Adrenal gland (tissue), 12 donors: ENCODE data around the gene COMMD4. TPM values are rescaled to one million over a fixed set of nuclear protein-coding genes. Genes with fewer than 3 reads are reported as not detected.
A peak's percentile ranks its signal among the peaks of the same experiment; 100 is the strongest.
"Not testable (repeated sequence)": the region's sequence is repeated elsewhere in the genome, so short reads cannot be mapped to it uniquely, and the experiment has no call there.

Experiments used
- DNase-seq, 7 donors: peaks; one replicate each; pipeline ENCODE4 v3.0.0-alpha.2; 2019 to 2020
- H3K27ac ChIP-seq, 5 donors: fragments of 200-600 bp; sonication (generic) in 4 of 5; 1 replicate in 3 of 5; 2 replicates in 2 of 5; pipeline versions ENCODE4 v1.5.1 to v1.8.0; 2016 to 2020; ENCODE audit warnings: mild to moderate bottlenecking in 1 of 5
- H3K27me3 ChIP-seq: fragments of 200-600 bp; 2 replicates; pipeline ENCODE4 v1.8.0; 2021
- H3K36me3 ChIP-seq, 2 donors: fragments of 200-600 bp; replicated peaks in 1 of 2; 1 replicate in 1 of 2; 2 replicates in 1 of 2; pipeline versions ENCODE4 v1.5.1 to v1.8.0; 2018 to 2022
- H3K4me1 ChIP-seq, 2 donors: fragments of 200-600 bp; replicated peaks in 1 of 2; 1 replicate in 1 of 2; 2 replicates in 1 of 2; pipeline versions ENCODE4 v1.5.1 to v1.8.0; 2018 to 2021
- H3K4me3 ChIP-seq, 4 donors: fragments of 200-600 bp; sonication (generic) in 3 of 4; one replicate each; pipeline ENCODE4 v1.5.1; 2016 to 2018
- H3K9me3 ChIP-seq, 3 donors: fragments of 200-600 bp; sonication (generic) in 1 of 3; replicated peaks in 1 of 3; 1 replicate in 2 of 3; 2 replicates in 1 of 3; pipeline versions ENCODE4 v1.5.1 to v1.8.0; 2016 to 2021
- POLR2A ChIP-seq, 2 donors: fragments of 450-650 bp; IDR thresholded peaks; one replicate each; pipeline ENCODE4 v1.6.1; 2017; ENCODE audit warnings: antibody characterized with exemption in 2 of 2, mild to moderate bottlenecking in 2 of 2, moderate library complexity in 1 of 2
- WGBS, 4 donors: extraction: QIAGEN DNeasy Blood & Tissue Kit in 2 of 4; methylation state at CpG; one replicate each; pipeline versions ENCODE4 v1.1.5 to v1.1.7; 2013 to 2017; 5-methylcytosine and 5-hydroxymethylcytosine counted together
- intact Hi-C, 2 donors: fragments of 100-400 bp; cut with DNase I; formaldehyde crosslinking; loops; one replicate each; pipeline versions ENCODE4 v1.14.1 to v1.15.0; 2022 to 2023
- polyA plus RNA-seq, 3 donors: library from polyadenylated mRNA; stranded (reverse); fragments of 200-250 nt in 2 of 3; fragments of 350-450 nt in 1 of 3; fragmentation: Illumina TruSeq in 1 of 3; extraction: RNeasy Lipid Tissue Mini Kit (QIAGEN cat#74804) in 1 of 3; gene quantifications; one replicate each; pipeline ENCODE4 v1.2.3, GENCODE V29; 2013 to 2014
- total RNA-seq, 9 donors: library from RNA; depleted of rRNA in 4 of 9; stranded (reverse); fragments of >200 nt in 4 of 9; fragments of 120-200 nt in 1 of 9; fragmentation: NEBNext Ultra II Directional in 1 of 9; extraction: Animal tissue kit (Norgen Biotek cat#: 25700) in 1 of 9; gene quantifications; one replicate each; pipeline versions ENCODE4 v1.1.0 to v1.2.4, GENCODE V29; 2013 to 2023
- TF ChIP-seq, protein P1 (sequence below), 6 experiments: fragments of 450-650 bp in 4 of 6; fragments of 200-600 bp in 2 of 6; sonication (generic) in 1 of 6; IDR thresholded peaks; 1 replicate in 5 of 6; 2 replicates in 1 of 6; pipeline versions ENCODE4 v1.5.1 to v1.8.0; 2016 to 2021; ENCODE audit warnings: antibody characterized with exemption in 6 of 6, mild to moderate bottlenecking in 2 of 6, moderate library complexity in 1 of 6
- donor health status: healthy with polysubstance abuse.
- donor health status: Bipolar disorder and iron deficiency.
- donor health status: DM: yes; HTN: yes; CAD: no.
- donor health status: DM: no; HTN: no; CAD: no.
- donor health status: DM: no; HTN: no; CAD: no.
- donor health status: DM: yes; HTN: yes; CAD: no.

COMMD4 gene
- total and polyA plus RNA-seq, 12 donors: 35.9 to 254 (median 126) TPM

DNA sequence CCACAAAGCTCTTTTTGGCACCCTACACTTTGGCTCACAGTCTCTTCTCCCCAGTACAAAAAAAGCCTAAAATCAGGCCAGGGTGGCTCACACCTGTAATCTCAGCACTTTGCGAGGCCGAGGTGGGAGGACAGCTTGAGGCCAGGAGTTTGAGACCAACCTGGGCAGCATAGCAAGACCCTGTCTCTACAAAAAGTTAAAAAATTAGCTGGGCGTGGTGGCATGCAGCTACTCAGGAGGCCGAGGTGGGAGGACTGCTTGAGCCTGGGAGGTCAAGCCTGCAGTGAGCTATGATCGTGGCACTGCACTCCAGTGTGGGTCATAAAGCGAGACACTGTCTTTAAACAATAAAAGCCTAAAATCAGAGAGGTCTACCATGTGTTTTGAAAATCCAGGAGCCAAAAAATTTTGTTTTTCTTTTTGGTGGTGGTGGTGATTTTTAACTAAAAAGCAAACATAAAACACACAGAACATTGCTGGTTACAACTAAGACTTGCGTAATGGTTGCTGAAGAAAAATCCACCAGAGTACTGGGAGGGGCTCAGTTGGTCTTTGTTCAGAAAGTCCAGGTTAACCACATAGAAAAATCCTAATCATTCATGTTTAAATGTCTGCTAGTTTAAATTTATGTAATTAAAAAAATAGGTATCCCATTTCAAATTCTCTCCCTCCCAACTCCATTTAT is 34.2 kb downstream of the COMMD4 start:
- H3K27me3 ChIP-seq: no peaks in the 10 kb centered on the region
- peaks cover 0 to 65% of the 10 kb centered on the region in 2 donors for H3K36me3 ChIP-seq
- peaks cover 7 to 20% of the 10 kb centered on the region in 2 donors for H3K4me1 ChIP-seq
- no peaks in the 10 kb centered on the region for H3K9me3 ChIP-seq
- whole genome bisulfite sequencing, 4 donors: 88 to 96% (median 95%) methylated on average over 7 of the region's 7 CpGs
- no peak for DNase-seq
- H3K4me3 ChIP-seq: no peak overlapping the region
- peak overlapping the region in 2 of 5 donors; percentile 97 to 98 for H3K27ac ChIP-seq
- TF ChIP-seq POLR2A (IDR thresholded peaks at IDR 0.05): no peak
- TF ChIP-seq, protein P1, sequence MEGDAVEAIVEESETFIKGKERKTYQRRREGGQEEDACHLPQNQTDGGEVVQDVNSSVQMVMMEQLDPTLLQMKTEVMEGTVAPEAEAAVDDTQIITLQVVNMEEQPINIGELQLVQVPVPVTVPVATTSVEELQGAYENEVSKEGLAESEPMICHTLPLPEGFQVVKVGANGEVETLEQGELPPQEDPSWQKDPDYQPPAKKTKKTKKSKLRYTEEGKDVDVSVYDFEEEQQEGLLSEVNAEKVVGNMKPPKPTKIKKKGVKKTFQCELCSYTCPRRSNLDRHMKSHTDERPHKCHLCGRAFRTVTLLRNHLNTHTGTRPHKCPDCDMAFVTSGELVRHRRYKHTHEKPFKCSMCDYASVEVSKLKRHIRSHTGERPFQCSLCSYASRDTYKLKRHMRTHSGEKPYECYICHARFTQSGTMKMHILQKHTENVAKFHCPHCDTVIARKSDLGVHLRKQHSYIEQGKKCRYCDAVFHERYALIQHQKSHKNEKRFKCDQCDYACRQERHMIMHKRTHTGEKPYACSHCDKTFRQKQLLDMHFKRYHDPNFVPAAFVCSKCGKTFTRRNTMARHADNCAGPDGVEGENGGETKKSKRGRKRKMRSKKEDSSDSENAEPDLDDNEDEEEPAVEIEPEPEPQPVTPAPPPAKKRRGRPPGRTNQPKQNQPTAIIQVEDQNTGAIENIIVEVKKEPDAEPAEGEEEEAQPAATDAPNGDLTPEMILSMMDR (IDR thresholded peaks at IDR 0.05): no peak
- intact Hi-C loops: loop anchor here in 1 of 2 donors (10.0 kb wide), 1 partner anchor 75 kb away; no protein-coding TSS in a partner anchor

DNA sequence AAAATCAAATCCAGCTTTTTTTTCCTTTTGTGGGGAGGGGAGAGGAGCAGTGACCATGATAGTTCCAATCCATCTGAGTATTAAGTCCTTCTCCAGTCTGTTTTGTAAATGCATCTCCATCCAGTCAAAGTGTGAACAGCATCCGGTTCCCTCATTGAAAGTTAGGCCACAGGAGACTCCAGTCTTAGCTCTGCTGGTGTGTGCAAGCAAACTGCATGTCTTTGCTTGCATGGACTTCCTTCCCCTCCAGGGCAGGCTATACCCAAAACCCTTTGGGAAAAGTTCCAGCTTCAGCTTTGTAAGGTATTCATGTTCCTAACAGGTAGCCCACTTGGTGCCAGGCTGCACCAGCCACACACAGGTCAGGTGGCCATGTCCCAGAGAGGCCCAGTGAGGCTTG is 35.6 kb downstream of the COMMD4 start:
- no peak for DNase-seq
- 73 to 95% (median 89%) methylated on average over 1 of the region's 1 CpG for WGBS, 4 donors
- intact Hi-C loops: loop anchor here in 1 of 2 donors (10.0 kb wide), 1 partner anchor 73 kb away; no protein-coding TSS in a partner anchor

DNA sequence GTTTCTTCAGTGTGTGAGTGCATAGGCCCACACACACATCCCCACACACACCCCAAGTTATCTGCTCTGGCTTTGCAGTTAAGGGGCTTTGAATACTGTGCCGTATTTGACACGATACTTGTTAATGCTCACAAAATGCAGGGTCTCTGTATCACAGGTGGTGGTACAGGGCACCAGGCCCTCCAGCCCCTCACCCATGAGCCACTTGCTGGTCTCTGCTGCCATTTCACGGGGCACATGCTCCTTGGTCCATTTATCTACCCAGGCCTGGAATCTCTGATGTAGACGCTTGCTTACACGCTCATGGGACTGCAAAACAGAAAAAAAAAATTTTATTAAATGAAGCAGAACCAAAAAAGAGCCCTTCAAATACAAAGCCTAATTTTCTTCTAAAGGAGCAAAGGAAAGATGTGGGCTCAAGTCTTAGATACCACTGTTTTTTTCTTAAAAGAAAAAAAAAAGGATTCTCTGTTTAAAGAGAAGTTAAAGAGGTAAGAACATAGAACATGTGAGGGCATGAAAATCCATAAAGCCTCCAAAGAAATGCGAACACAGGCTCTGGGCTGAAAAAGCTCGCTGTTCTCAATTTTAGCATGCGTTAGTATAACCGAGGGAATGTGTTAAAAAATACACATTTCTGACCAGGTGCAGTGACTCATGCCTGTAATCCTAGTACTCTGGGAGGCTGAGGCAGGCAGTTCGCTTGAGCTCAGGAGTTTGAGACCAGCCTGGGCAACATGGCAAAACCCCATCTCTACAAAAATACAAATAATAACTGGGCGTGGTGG is 36.2 kb downstream of the COMMD4 start:
- intact Hi-C loops: loop anchor here in 1 of 2 donors (10.0 kb wide), 1 partner anchor 73 kb away; no protein-coding TSS in a partner anchor
- peaks cover 7 to 19% of the 10 kb centered on the region in 2 donors for H3K4me1 ChIP-seq
- H3K27me3 ChIP-seq: no peaks in the 10 kb centered on the region
- 90 to 95% (median 93%) methylated on average over 11 of the region's 11 CpGs for WGBS, 4 donors
- no peak for DNase-seq
- TF ChIP-seq, protein P1 (IDR thresholded peaks at IDR 0.05): no peak
- no peak for TF ChIP-seq POLR2A (IDR thresholded peaks at IDR 0.05)
- H3K36me3 ChIP-seq: peaks cover 0 to 56% of the 10 kb centered on the region in 2 donors
- H3K4me3 ChIP-seq: no peak overlapping the region
- H3K9me3 ChIP-seq: no peaks in the 10 kb centered on the region
- H3K27ac ChIP-seq: no peak overlapping the region

More for the DNA sequence above, 35.6 kb downstream of the COMMD4 start:
- no peak for TF ChIP-seq POLR2A (IDR thresholded peaks at IDR 0.05)
- TF ChIP-seq, protein P1 (IDR thresholded peaks at IDR 0.05): no peak
- peaks cover 7 to 20% of the 10 kb centered on the region in 2 donors for H3K4me1 ChIP-seq
- no peaks in the 10 kb centered on the region for H3K9me3 ChIP-seq
- H3K36me3 ChIP-seq: peaks cover 0 to 62% of the 10 kb centered on the region in 2 donors
- no peak overlapping the region for H3K4me3 ChIP-seq
- H3K27ac ChIP-seq: no peak overlapping the region
- no peaks in the 10 kb centered on the region for H3K27me3 ChIP-seq

DNA sequence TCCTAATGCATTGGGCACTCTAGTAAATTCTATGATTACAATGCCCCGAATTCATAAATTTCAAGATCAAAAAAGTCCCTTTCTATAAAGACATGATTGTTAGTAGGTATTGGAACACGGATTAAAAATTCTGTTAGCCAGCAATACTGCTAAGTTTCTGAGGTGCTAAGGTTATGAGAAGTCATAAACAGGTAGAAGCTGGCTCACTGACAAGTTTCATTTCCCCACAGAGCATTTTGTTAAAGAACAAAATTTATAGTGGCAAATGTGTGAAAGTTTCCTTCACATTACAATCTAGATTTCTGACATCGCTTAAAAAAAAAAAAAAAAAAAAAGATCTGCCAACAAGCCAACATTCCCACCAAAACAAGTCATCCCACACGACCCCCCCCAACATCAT is 44.9 kb downstream of the COMMD4 start:
- intact Hi-C loops: no loop called here
- Histone ChIP-seq H3K27me3 (no peaks in the 10 kb centered on the region), H3K4me1 (no peaks in the 10 kb centered on the region), H3K4me3 (no peak overlapping the region), H3K9me3 (no peaks in the 10 kb centered on the region), H3K36me3 (peaks cover 0 to 78% of the 10 kb centered on the region in 2 donors), H3K27ac (no peak overlapping the region)
- DNase-seq: no peak
- TF ChIP-seq POLR2A (IDR thresholded peaks at IDR 0.05): no peak
- TF ChIP-seq, protein P1 (IDR thresholded peaks at IDR 0.05): no peak
- 81 to 91% (median 85%) methylated on average over 4 of the region's 4 CpGs for WGBS, 4 donors

DNA sequence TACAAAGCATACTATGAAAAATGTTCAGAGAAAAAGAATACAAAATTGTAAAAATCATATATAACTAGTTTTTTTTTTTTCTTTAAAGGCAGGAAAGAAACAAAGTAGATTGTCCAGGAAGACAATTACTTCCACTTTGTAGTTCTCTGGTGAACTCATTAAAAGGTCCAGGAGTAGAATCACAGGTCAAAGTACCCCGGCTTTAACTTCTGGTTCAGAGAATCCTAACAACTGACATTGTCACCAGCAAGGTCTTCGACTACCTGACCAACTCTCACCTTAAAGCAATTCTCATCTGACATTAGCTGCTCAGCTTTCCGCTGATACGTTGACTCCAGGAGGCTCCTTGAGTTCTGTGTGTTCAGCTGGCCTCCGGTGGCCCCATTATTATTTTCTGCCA is 48.1 kb downstream of the COMMD4 start:
- WGBS, 4 donors: 90 to 92% (median 91%) methylated on average over 5 of the region's 5 CpGs
- peaks cover 0 to 89% of the 10 kb centered on the region in 2 donors for H3K36me3 ChIP-seq
- H3K9me3 ChIP-seq, H3K4me3 ChIP-seq, DNase-seq, H3K27ac ChIP-seq, H3K4me1 ChIP-seq, H3K27me3 ChIP-seq, intact Hi-C loops: not testable (repeated sequence)
